ENCODE results near the gene SUFU.

DNA sequence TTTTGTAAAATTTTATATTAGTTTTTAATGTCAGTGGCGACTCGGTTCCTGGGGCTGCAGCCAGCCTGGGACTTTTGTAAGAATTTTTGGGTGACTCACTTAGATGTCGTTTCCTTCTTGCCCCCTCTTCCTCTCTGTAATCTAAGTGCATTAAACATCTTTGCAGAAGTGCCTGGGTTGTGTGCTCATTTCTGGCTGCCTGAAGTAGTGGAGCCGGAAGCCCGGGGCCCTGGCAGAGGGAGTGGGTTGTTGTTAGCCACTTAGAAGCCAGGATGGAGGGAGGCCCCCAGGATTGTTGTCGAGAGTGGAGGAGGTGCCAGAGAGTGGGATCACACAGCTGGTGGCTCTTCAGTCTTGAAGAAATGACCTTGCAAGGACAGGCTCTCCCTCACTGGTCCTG is 129.5 kb downstream of the SUFU start:
- TF ChIP-seq ZNF274 (IDR thresholded peaks at IDR 0.05; ENCODE audit: low read depth, low read length) (no peak), SUZ12 (IDR thresholded peaks at IDR 0.05; ENCODE audit: extremely low read depth, insufficient read depth, insufficient read length) (no peak)
